ENCODE results near the gene VIT. TPM values are rescaled to one million over a fixed set of nuclear protein-coding genes. Genes with fewer than 3 reads are reported as not detected.

VIT gene
- total and polyA plus RNA-seq, 9 donors = 2.9 to 29.7 (median 19.4) TPM

- DNase-seq = no peak
- no peak overlapping the region for H3K27ac ChIP-seq
- H3K27me3 ChIP-seq = no peaks in the 10 kb centered on the region
- H3K4me3 ChIP-seq = no peak overlapping the region
- 97 to 98% (median 98%) methylated on average over 2 of the region's 2 CpGs for WGBS, 3 donors
- no peak for TF ChIP-seq CTCF (IDR thresholded peaks at IDR 0.05)
- no peak for TF ChIP-seq POLR2A (IDR thresholded peaks at IDR 0.05)
- no peak for TF ChIP-seq EP300 (IDR thresholded peaks at IDR 0.05)
- no peaks in the 10 kb centered on the region for H3K36me3 ChIP-seq
- H3K9me3 ChIP-seq = no peaks in the 10 kb centered on the region
- no peaks in the 10 kb centered on the region for H3K4me1 ChIP-seq (ENCODE audit: insufficient read depth)
- intact Hi-C loops (cut with DNase I) = no loop called here
Measured at GRCh38 chr2:36855429-36855828, 158.9 kb downstream of the VIT start.

- no peak for DNase-seq
- no peaks in the 10 kb centered on the region for H3K36me3 ChIP-seq
- no peak overlapping the region for H3K4me3 ChIP-seq
- no peaks in the 10 kb centered on the region for H3K27me3 ChIP-seq
- 70 to 82% (median 71%) methylated on average over 5 of the region's 5 CpGs for WGBS, 3 donors
- intact Hi-C loops (cut with DNase I) = no loop called here
- no peak overlapping the region for H3K27ac ChIP-seq
- no peaks in the 10 kb centered on the region for H3K4me1 ChIP-seq (ENCODE audit: insufficient read depth)
- no peak for TF ChIP-seq POLR2A (IDR thresholded peaks at IDR 0.05)
- H3K9me3 ChIP-seq = no peaks in the 10 kb centered on the region
Measured at GRCh38 chr2:36857713-36858112, 161.2 kb downstream of the VIT start.

GRCh38 chr2:36858551-36859365 lies 162.3 kb downstream of the VIT start:
- no peak for TF ChIP-seq POLR2A (IDR thresholded peaks at IDR 0.05)
- TF ChIP-seq EP300 (IDR thresholded peaks at IDR 0.05) = no peak
- no peak for TF ChIP-seq CTCF (IDR thresholded peaks at IDR 0.05)
- intact Hi-C loops (cut with DNase I) = no loop called here
- Histone ChIP-seq H3K36me3 (no peaks in the 10 kb centered on the region), H3K27me3 (no peaks in the 10 kb centered on the region), H3K4me1 (ENCODE audit: insufficient read depth) (no peaks in the 10 kb centered on the region), H3K27ac (no peak overlapping the region), H3K4me3 (no peak overlapping the region), H3K9me3 (no peaks in the 10 kb centered on the region)
- no peak for DNase-seq

- 96 to 100% (median 96%) methylated on average over 1 of the region's 1 CpG for WGBS, 3 donors
- no peak overlapping the region for H3K27ac ChIP-seq
- no peaks in the 10 kb centered on the region for H3K4me1 ChIP-seq (ENCODE audit: insufficient read depth)
- no peak overlapping the region for H3K4me3 ChIP-seq
- no peaks in the 10 kb centered on the region for H3K36me3 ChIP-seq
- no peaks in the 10 kb centered on the region for H3K27me3 ChIP-seq
- no peaks in the 10 kb centered on the region for H3K9me3 ChIP-seq
- intact Hi-C loops (cut with DNase I) = no loop called here
- no peak for DNase-seq
- TF ChIP-seq POLR2A (IDR thresholded peaks at IDR 0.05) (no peak), CTCF (IDR thresholded peaks at IDR 0.05) (no peak)
Measured at GRCh38 chr2:36859366-36859792, 162.9 kb downstream of the VIT start.

- intact Hi-C loops (cut with DNase I) = no loop called here
Measured at GRCh38 chr2:36861896-36862295, 165.4 kb downstream of the VIT start.

More at GRCh38 chr2:36861896-36862295, 165.4 kb downstream of the VIT start:
- H3K4me1 ChIP-seq (ENCODE audit: insufficient read depth) = no peaks in the 10 kb centered on the region
- no peaks in the 10 kb centered on the region for H3K27me3 ChIP-seq
- H3K36me3 ChIP-seq = no peaks in the 10 kb centered on the region
- DNase-seq = no peak
- no peak overlapping the region for H3K4me3 ChIP-seq
- no peak overlapping the region for H3K27ac ChIP-seq
- H3K9me3 ChIP-seq = no peaks in the 10 kb centered on the region
- TF ChIP-seq CTCF (IDR thresholded peaks at IDR 0.05) = no peak
- no peak for TF ChIP-seq POLR2A (IDR thresholded peaks at IDR 0.05)
- no peak for TF ChIP-seq EP300 (IDR thresholded peaks at IDR 0.05)
- WGBS, 3 donors = 96 to 99% (median 97%) methylated on average over 2 of the region's 2 CpGs
